GM12874 (cell line): ENCODE data around the gene KLHL8.

Source experiments
- CTCF ChIP-seq: IDR thresholded peaks from 2 replicates; pipeline ENCODE4 v1.5.1; 2011; ENCODE audit warnings: low read depth, mild to moderate bottlenecking, control low read depth, low read length, moderate library complexity; ENCODE audit not compliant: insufficient read depth

Gene KLHL8

GRCh38 chr4:87120010-87120409 is 100.4 kb downstream of the KLHL8 start:
- no peak for TF ChIP-seq CTCF

GRCh38 chr4:87118826-87119225 is 101.6 kb downstream of the KLHL8 start:
- no peak for TF ChIP-seq CTCF

- no peak for TF ChIP-seq CTCF
Measured at GRCh38 chr4:87118421-87118820, 102.0 kb downstream of the KLHL8 start.

- no peak for TF ChIP-seq CTCF
Measured at GRCh38 chr4:87117732-87118075, 102.7 kb downstream of the KLHL8 start.

GRCh38 chr4:87117051-87117731 is 103.2 kb downstream of the KLHL8 start:
- TF ChIP-seq CTCF: no peak

- no peak for TF ChIP-seq CTCF
Measured at GRCh38 chr4:87116231-87116630, 104.2 kb downstream of the KLHL8 start.

- TF ChIP-seq CTCF: 0 out of 2 replicates have a peak, but pooled peaks have one; percentile 25
Measured at GRCh38 chr4:87114245-87115062, 106.0 kb downstream of the KLHL8 start.
